Panc1 (cell line): ENCODE results near the gene STAG2. TPM values are rescaled to one million over a fixed set of nuclear protein-coding genes. Genes with fewer than 3 reads are reported as not detected.
A peak's percentile ranks its signal among the peaks of the same experiment; 100 is the strongest.
"Not testable (repeated sequence)": the region's sequence is repeated elsewhere in the genome, so short reads cannot be mapped to it uniquely, and the experiment has no call there.

Experiments
- ATAC-seq: fragments of 200-7000 bp; cut with Tn5 transposase; 2 replicates; pipeline ENCODE4 v1.9.1; 2020; ENCODE audit warnings: mild to moderate bottlenecking, moderate library complexity
- BruUV-seq: library from RNA; stranded (reverse); fragments of 400-500 nt; replicated peaks from 2 replicates; lab custom pipeline; 2021; lab: Mats Ljungman, UMichigan
- CTCF ChIA-PET: fragments of 300-600 bp; sonication (Branson Sonifier 250); formaldehyde crosslinking; loops from one replicate; lab custom pipeline; 2022; ENCODE audit warnings: antibody characterized with exemption; lab: Charles Lee
- POLR2A ChIA-PET: fragments of 300-600 bp; sonication (Branson Sonifier 250); formaldehyde crosslinking; loops from one replicate; lab custom pipeline; 2022; ENCODE audit warnings: antibody characterized with exemption; lab: Charles Lee
- DNase-seq: peaks from one replicate; pipeline ENCODE4 v3.0.0-alpha.2; 2010; ENCODE audit warnings: low read depth, low spot score
- H3K27ac ChIP-seq: 2 replicates; pipeline ENCODE4 v1.5.1; 2011; ENCODE audit warnings: mild to moderate bottlenecking, low read length, inconsistent platforms
- H3K27me3 ChIP-seq: fragments of 200-500 bp; sonication (Bioruptor generic); 2 replicates; pipeline ENCODE4 v1.6.0; 2014; ENCODE audit warnings: low read length, inconsistent platforms; ENCODE audit not compliant: control insufficient read depth, insufficient read depth
- H3K36me3 ChIP-seq: fragments of 200-500 bp; sonication (Bioruptor generic); 2 replicates; pipeline ENCODE4 v1.5.1; 2014; ENCODE audit warnings: inconsistent platforms, mild to moderate bottlenecking, low read length, moderate library complexity; ENCODE audit not compliant: control insufficient read depth, insufficient read depth
- H3K4me1 ChIP-seq: 2 replicates; pipeline ENCODE4 v1.5.1; 2011; ENCODE audit warnings: inconsistent platforms, mild to moderate bottlenecking, low read length, moderate library complexity; ENCODE audit not compliant: control insufficient read depth, insufficient read depth
- H3K4me3 ChIP-seq, 2 experiments: 2 replicates each; pipeline ENCODE4 v1.5.1; 2011 to 2012; ENCODE audit warnings: low read depth in 2 of 2, low read length in 2 of 2, mild to moderate bottlenecking in 2 of 2, inconsistent platforms in 1 of 2, moderate library complexity in 1 of 2
- H3K9me3 ChIP-seq: fragments of 200-500 bp; sonication (Bioruptor generic); 2 replicates; pipeline ENCODE4 v1.5.1; 2014; ENCODE audit warnings: low read depth, mild to moderate bottlenecking, inconsistent platforms, low read length, moderate library complexity; ENCODE audit not compliant: control insufficient read depth, insufficient read depth
- POLR2AphosphoS5 ChIP-seq: IDR thresholded peaks from 2 replicates; pipeline ENCODE4 v1.6.1; 2012; ENCODE audit warnings: mild to moderate bottlenecking, low read depth, low read length, moderate library complexity
- SIN3A ChIP-seq: IDR thresholded peaks from 2 replicates; pipeline ENCODE4 v1.6.1; 2012; ENCODE audit warnings: low read depth, mild to moderate bottlenecking, low read length, moderate library complexity, borderline replicate concordance; ENCODE audit not compliant: insufficient read depth
- TCF7L2 ChIP-seq: IDR thresholded peaks from 2 replicates; pipeline ENCODE4 v1.6.1; 2011; ENCODE audit warnings: mild to moderate bottlenecking, low read depth, low read length, inconsistent platforms
- in situ Hi-C: cut with HindIII; loops from 2 replicates; pipeline ENCODE4 v1.10.0; 2016; ENCODE audit warnings: low sequenced_read_pairs, low pct_unique_long_range_greater_than_20kb
- intact Hi-C: fragments of 100-400 bp; cut with micrococcal nuclease; formaldehyde crosslinking; loops from one replicate; pipeline ENCODE4 v1.10.0; 2022; ENCODE audit not compliant: unreplicated experiment
- total RNA-seq: library from RNA; stranded (reverse); gene quantifications from one replicate; pipeline ENCODE4 v1.2.1, GENCODE V29; 2021; ENCODE audit not compliant: unreplicated experiment
- TF ChIP-seq, protein P1 (sequence below), 2 experiments: IDR thresholded peaks; 2 replicates each; pipeline ENCODE4 v1.6.1; 2011 to 2012; ENCODE audit warnings: low read depth in 2 of 2, control low read depth in 1 of 2, low read length in 1 of 2, mild to moderate bottlenecking in 1 of 2, moderate library complexity in 1 of 2; ENCODE audit not compliant: insufficient read depth in 1 of 2
- TF ChIP-seq, protein P2 (sequence below): fragments of 450-650 bp; IDR thresholded peaks from 2 replicates; pipeline ENCODE4 v1.5.1; 2017; ENCODE audit warnings: mild to moderate bottlenecking

Gene STAG2
- total RNA-seq, 1 experiment from 2014 or later = 94.5 TPM

DNA sequence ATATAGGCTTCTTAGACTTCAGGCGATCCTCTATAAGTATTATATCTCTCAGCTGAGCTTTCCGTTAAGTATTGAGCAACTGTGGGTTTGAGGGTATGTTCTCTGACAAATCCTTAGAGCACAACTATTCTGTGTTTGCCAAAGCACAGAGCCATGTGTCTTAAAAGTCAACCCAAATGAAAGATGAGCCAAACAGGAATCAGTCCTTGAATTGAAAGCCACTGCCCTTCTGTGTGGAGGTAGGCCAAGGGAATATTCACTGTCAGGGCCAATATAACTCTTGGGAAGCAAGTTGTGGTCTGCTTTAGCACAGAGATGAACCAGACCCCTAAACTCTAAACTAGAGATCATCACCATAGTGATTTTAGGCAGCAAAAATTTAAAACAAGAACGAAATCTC lies 164.0 kb downstream of the STAG2 start:
- Histone ChIP-seq H3K9me3 (no peaks in the 10 kb centered on the region), H3K4me3 (no peak overlapping the region), H3K27ac (no peak overlapping the region), H3K27me3 (no peaks in the 10 kb centered on the region), H3K4me1 (no peaks in the 10 kb centered on the region), H3K36me3 (no peaks in the 10 kb centered on the region)
- POLR2A ChIA-PET = no interaction called here
- TF ChIP-seq, protein P1, sequence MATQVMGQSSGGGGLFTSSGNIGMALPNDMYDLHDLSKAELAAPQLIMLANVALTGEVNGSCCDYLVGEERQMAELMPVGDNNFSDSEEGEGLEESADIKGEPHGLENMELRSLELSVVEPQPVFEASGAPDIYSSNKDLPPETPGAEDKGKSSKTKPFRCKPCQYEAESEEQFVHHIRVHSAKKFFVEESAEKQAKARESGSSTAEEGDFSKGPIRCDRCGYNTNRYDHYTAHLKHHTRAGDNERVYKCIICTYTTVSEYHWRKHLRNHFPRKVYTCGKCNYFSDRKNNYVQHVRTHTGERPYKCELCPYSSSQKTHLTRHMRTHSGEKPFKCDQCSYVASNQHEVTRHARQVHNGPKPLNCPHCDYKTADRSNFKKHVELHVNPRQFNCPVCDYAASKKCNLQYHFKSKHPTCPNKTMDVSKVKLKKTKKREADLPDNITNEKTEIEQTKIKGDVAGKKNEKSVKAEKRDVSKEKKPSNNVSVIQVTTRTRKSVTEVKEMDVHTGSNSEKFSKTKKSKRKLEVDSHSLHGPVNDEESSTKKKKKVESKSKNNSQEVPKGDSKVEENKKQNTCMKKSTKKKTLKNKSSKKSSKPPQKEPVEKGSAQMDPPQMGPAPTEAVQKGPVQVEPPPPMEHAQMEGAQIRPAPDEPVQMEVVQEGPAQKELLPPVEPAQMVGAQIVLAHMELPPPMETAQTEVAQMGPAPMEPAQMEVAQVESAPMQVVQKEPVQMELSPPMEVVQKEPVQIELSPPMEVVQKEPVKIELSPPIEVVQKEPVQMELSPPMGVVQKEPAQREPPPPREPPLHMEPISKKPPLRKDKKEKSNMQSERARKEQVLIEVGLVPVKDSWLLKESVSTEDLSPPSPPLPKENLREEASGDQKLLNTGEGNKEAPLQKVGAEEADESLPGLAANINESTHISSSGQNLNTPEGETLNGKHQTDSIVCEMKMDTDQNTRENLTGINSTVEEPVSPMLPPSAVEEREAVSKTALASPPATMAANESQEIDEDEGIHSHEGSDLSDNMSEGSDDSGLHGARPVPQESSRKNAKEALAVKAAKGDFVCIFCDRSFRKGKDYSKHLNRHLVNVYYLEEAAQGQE (IDR thresholded peaks at IDR 0.05; ENCODE audit: insufficient read depth in 1 of 2, low read depth in 2 of 2, low read length in 1 of 2) = no peak
- TF ChIP-seq SIN3A (no peak), TCF7L2 (no peak), POLR2AphosphoS5 (no peak)
- TF ChIP-seq, protein P2, sequence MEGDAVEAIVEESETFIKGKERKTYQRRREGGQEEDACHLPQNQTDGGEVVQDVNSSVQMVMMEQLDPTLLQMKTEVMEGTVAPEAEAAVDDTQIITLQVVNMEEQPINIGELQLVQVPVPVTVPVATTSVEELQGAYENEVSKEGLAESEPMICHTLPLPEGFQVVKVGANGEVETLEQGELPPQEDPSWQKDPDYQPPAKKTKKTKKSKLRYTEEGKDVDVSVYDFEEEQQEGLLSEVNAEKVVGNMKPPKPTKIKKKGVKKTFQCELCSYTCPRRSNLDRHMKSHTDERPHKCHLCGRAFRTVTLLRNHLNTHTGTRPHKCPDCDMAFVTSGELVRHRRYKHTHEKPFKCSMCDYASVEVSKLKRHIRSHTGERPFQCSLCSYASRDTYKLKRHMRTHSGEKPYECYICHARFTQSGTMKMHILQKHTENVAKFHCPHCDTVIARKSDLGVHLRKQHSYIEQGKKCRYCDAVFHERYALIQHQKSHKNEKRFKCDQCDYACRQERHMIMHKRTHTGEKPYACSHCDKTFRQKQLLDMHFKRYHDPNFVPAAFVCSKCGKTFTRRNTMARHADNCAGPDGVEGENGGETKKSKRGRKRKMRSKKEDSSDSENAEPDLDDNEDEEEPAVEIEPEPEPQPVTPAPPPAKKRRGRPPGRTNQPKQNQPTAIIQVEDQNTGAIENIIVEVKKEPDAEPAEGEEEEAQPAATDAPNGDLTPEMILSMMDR = no peak
- CTCF ChIA-PET = no interaction called here
- intact Hi-C loops = no loop called here
- ATAC-seq = no peak
- no peak for DNase-seq
- BruUV-seq = no TSS peak
- in situ Hi-C loops = no loop called here

DNA sequence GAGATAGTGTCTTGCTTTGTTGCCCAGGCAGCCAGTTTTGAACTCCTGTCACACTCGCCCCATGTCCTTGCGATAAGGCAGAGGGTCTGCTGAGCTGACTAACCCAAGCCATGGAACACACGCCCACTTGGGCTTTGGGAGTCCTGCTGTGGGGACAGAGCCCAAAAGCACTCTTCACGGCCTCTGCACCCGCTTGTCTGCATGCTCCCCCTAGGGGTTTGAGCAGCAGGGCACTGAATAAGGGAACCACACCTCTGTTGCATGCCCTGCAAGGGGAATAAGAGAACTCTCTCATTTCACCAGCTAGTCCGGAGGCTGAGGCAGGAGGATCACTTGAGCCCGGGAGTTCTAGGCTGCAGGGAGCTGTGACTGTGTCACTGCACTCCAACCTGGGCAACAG lies 166.0 kb downstream of the STAG2 start:
- Histone ChIP-seq H3K9me3 (no peaks in the 10 kb centered on the region), H3K27ac (no peak overlapping the region), H3K4me3 (no peak overlapping the region), H3K36me3 (no peaks in the 10 kb centered on the region), H3K27me3 (no peaks in the 10 kb centered on the region), H3K4me1 (no peaks in the 10 kb centered on the region)
- intact Hi-C loops = no loop called here
- ATAC-seq (peak; percentile 66; the same call in 1 of the 2 replicates), DNase-seq (no peak)
- BruUV-seq = no TSS peak
- TF ChIP-seq, protein P2 = 0 out of 2 replicates have a peak, but pooled peaks have one; percentile 8
- no peak for TF ChIP-seq POLR2AphosphoS5
- in situ Hi-C loops = no loop called here
- POLR2A ChIA-PET = no interaction called here
- CTCF ChIA-PET = no interaction called here

DNA sequence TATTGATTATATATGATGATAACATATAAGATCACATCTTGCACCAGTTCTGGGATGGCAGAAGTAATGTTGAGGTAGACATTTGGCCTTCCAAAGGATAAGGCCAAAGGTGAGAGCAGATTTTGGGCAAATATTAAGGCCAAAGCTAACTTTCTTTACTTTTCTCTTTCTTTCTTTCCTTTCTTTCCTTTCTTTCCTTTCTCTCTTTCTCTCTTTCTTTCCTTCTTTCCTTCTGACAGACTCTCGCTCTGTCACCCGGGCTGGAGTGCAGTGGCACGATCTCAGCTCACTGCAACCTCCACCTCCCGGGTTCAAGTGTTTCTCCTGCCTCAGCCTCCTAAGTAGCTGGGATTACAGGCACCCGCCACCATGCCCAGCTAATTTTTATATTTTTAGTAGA lies 170.9 kb downstream of the STAG2 start:
- intact Hi-C loops, DNase-seq, CTCF ChIA-PET: not testable (repeated sequence)

More for the DNA sequence above, 170.9 kb downstream of the STAG2 start:
- H3K4me3 ChIP-seq, POLR2A ChIA-PET, H3K27ac ChIP-seq, ATAC-seq, H3K36me3 ChIP-seq, H3K27me3 ChIP-seq, H3K9me3 ChIP-seq, H3K4me1 ChIP-seq, in situ Hi-C loops, BruUV-seq: not testable (repeated sequence)
